GM21723 (cell line): ENCODE data around the gene MBD3.

ENCODE experiments used
- ATAC-seq: cut with Tn5 transposase; IDR thresholded peaks from one replicate; pipeline ENCODE4 v1.9.1; 2021; ENCODE audit warnings: mild to moderate bottlenecking, moderate library complexity; ENCODE audit not compliant: unreplicated experiment

Gene MBD3

GRCh38 chr19:1599460-1599846 is 6.8 kb upstream of the MBD3 start:
- ATAC-seq, result no peak

GRCh38 chr19:1598777-1599459 is 6.3 kb upstream of the MBD3 start:
- no peak for ATAC-seq

DNA sequence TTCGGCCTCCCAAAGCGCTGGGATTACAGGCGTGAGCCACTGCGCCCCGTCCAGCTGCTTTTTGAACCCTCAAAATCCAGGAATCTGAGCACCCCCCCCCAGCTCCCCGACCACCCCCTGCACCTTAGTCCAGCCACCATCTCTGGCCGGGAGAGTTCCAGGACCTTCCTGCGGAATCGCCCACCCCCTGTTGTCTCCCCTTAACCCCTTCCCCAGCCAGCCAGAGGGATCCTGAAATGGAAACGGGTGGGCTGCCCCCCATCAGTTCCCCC is 772 bp upstream of the MBD3 start:
- no peak for ATAC-seq

- ATAC-seq, result peak; percentile 64
These were observed 476 bp downstream of the MBD3 start for GRCh38 chr19:1592024-1592754.

GRCh38 chr19:1591421-1592023 is 1.1 kb downstream of the MBD3 start:
- ATAC-seq, result no peak

DNA sequence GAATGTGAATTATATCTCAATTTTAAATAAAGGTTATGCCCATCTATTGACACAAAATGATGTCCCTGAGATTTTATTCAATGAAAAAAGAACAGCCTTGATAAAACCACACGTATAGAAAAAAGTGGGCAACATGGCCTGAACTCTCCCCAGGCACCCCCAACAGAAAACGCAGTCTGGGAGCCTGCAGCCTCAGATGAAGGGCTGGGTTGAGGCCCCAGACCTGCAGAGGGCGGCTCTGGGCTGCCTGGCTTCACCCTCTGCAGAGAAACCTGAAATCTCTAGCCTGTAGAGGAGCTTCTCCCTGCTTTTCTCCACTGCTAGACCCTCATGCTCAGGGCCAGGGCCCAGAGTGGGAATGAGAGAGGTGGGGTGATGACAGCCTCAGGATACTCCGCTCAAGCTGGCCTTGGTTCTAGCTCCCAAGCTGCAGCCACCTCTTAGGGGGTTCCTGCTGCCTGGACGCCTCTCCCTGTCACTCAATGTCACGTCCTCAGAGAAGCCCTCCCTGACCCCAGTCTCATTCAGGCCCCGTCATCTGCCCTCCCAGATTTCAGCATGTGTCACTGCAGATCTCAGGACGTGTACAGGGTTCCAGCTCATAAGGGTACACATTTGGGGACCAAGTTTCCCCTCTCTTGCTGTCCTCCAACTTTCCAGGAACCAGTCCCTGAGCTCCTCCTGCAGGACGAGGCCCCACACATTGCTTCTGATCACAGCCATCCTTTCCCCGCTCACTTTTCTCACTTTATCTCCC is 1.8 kb downstream of the MBD3 start:
- no peak for ATAC-seq

- no peak for ATAC-seq
These were observed 4.8 kb downstream of the MBD3 start for GRCh38 chr19:1587872-1588271.

- no peak for ATAC-seq
These were observed 7.5 kb downstream of the MBD3 start for GRCh38 chr19:1585243-1585580.

GRCh38 chr19:1584500-1585242 is 8.0 kb downstream of the MBD3 start:
- ATAC-seq, result no peak

DNA sequence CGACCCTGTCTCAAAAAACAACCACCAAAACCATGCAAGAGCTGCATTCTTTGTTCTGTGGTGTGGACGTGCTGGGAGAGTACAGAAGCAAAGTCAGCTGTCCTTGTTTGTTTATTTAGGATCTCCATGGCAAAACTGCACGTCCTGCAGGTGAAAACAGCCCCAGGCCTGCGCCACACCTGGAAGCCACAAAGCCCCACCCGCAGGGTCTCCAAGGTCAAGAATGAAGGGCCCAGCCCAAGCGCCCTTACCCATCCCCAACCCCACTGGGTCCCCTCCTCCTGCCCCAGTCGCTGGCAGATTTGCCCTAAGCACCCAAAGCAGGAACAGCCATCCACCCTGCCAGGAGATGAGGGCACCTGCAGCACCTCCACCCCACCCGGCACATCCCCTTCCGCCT is 10.5 kb downstream of the MBD3 start:
- ATAC-seq, result no peak

- ATAC-seq, result no peak
These were observed 11.7 kb downstream of the MBD3 start for GRCh38 chr19:1580957-1581356.

DNA sequence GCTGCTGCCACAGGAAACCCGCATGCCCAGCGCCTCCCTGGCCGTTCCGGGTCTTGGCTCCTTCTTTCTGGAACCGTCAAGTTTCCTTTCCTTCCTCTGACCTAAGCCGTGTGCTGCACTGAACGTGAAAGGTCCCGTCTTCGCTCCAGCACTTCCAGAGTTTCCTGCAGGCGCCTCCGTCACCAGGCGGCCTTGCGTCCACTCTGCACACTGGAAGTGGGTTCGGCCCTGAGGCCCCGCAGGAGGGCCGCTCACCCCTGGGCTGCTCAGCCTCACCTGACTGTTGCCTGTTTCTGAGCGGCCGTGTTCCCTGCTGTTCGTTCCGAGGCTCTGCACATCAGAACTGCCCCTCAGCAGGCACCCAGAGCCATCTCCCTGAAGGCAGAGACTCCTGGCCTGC is 12.3 kb downstream of the MBD3 start:
- ATAC-seq, result no peak

DNA sequence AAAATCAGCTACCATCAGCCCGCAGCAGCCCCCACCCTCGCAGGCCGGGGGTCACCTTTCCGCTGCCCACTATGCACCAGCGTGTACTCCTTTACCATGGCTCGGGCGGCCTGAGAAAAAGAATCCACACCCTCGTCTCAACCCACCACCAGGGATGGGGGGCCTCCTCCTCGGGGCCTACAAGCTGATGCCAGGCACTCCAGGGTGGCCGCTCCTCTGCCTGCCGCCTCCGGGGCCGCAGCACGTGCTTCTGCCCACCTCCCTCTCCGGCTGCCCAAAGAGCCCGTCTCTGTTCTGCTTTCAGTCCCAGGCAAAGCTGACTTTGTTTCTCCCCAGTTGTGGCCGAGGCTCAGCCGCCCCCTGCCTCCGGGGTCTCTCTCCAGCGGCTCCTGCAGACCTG is 13.4 kb downstream of the MBD3 start:
- ATAC-seq, result no peak

DNA sequence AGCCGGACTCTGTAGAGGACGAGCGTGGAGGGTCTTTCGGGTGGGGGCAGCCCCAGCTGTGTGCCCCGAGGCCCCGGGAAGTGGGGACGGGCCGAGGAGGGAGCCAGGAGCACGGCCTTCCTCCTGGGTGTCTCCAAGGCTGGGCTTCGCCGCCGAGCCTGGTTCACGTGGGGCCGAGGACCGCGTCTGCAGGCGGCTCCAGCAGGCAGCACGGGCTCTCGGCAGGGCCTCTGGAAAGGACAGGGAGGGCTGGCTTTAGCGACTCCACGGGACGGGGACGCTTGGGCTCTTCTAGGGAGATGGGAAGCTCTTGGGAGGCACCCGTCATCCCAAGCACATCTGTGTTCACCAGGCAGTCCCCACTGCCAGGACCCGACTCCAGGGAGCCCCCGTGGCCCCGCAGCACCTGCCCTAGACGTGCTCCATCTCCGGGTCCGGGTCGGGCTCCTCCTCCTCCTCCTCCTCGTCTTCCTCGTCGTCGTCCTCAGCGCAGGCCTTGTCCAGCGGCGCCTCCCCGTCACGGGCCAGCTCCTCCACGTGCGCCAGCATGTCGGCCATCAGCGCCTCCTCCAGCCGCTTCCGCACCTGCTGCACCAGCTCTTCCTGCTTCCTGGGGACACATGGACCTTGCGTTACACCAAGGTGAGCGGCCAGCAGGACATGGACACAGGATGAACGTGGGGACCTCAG is 14.6 kb downstream of the MBD3 start:
- ATAC-seq, result no peak

DNA sequence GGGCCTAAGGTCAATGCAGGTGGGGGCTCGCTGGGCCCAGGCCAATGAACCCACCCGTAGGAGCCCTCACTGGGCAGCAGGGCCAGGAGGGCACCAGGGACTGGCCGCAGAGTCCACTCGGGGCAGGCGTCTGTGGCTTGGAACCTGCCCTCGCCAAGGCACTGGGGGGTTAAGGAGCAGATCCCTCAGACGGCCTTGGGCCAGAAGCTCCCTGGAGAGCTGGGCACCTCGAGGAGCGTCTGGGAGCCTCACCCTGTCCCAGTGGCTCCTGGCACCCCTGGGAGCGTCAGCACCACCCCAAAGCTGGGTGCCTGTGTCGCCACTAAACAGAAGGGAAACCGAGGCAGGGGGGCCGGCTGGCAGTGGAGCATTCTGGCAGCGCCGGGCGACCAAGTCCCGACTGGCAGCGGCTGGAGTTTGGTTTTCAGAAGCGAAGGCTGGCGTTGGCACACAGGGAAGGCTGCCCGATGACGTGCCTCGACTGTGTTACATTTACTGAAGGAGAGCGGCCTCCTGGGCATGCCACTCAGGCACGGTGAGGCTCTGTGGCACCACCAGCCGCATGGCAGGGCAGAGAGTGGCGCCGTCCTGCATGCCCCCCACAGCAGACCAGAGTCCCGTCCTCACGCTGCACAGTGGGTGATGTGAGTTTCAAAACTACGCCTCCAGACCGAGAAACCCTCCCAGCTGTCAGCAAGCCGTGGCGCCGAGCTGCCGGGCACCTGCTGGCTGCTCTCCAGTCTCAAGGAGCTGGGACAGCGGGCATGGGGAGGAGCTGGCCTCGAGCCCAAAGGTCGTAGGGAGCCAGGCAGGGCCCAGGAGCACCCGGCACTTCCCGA is 15.4 kb downstream of the MBD3 start:
- no peak for ATAC-seq

- ATAC-seq, result no peak
These were observed 16.2 kb downstream of the MBD3 start for GRCh38 chr19:1576242-1577089.

DNA sequence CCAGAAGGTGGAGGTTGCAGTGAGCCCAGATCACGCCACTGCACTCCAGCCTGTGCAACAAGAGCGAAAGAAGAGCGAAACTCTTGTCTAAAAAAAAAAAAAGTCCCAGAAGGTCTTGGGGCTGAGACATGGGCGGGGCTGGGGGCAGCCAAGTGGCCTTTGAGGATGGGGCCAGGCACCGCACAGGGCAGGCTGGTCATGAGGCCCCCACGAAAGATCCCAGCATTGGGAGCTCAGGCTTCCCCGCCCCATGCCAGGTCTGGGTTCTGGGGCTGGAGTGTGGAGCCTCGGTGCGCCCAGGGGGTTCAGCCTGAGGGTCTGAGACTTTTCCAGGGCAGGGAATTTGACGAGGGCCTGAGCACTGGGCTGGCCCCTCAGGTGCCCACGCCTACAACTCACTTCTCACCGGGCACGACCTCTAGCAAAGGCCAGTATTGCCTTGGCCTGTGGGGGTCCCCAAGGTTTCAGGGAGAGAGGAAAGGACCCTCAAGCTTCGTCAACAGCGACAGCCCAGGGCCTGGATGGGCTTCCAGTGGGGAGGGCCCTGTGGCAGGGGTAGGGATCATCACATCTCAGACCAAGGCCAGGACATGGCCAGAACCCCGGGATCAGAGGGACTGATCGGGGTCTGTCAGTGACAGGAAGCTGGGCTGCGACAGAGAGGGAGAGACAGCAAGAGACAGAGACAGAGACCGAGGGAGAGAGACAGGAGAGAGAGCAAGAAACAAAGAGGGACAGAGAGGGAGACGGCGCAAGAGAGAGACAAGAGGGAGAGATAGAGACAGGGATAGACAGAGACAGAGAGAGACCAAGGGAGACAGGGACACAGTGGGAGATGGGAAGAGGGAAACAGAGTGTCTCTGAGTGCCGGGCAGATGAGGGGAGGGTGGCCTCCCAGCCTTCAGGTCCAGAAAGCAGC is 17.1 kb downstream of the MBD3 start:
- no peak for ATAC-seq
